Endothelial cell (in vitro differentiated cells): ENCODE data around the gene THAP8. TPM values are rescaled to one million over a fixed set of nuclear protein-coding genes. Genes with fewer than 3 reads are reported as not detected.

Experiments used
- DNase-seq: peaks from one replicate; pipeline ENCODE4 v3.0.0; 2021; ENCODE audit warnings: low spot score
- H3K27ac Mint-ChIP-seq: one replicate; pipeline ENCODE4 v1.8.0; 2021; ENCODE audit warnings: mixed read lengths, inconsistent platforms; ENCODE audit not compliant: unreplicated experiment
- H3K27me3 Mint-ChIP-seq: one replicate; pipeline ENCODE4 v1.8.0; 2021; ENCODE audit warnings: mild to moderate bottlenecking, moderate library complexity, mixed read lengths, inconsistent platforms; ENCODE audit not compliant: unreplicated experiment
- H3K36me3 Mint-ChIP-seq: one replicate; pipeline ENCODE4 v1.8.0; 2021; ENCODE audit warnings: mild to moderate bottlenecking, low read depth, mixed read lengths, inconsistent platforms; ENCODE audit not compliant: unreplicated experiment
- H3K4me1 Mint-ChIP-seq: one replicate; pipeline ENCODE4 v1.8.0; 2021; ENCODE audit warnings: mild to moderate bottlenecking, mixed read lengths, inconsistent platforms; ENCODE audit not compliant: unreplicated experiment
- H3K4me3 Mint-ChIP-seq: one replicate; pipeline ENCODE4 v1.8.0; 2021; ENCODE audit warnings: mild to moderate bottlenecking, mixed read lengths, inconsistent platforms; ENCODE audit not compliant: unreplicated experiment
- H3K9me3 Mint-ChIP-seq: one replicate; pipeline ENCODE4 v1.8.0; 2021; ENCODE audit warnings: mixed read lengths, inconsistent platforms; ENCODE audit not compliant: unreplicated experiment
- CTCF ChIP-seq: fragments of 200-600 bp; sonication (generic); IDR thresholded peaks from one replicate; pipeline ENCODE4 v1.5.0; 2021; ENCODE audit warnings: antibody characterized with exemption; ENCODE audit not compliant: unreplicated experiment
- total RNA-seq: library from RNA; stranded (reverse); fragmentation: NEBNext Ultra II Directional; extraction: Animal tissue kit (Norgen Biotek cat#: 25700); gene quantifications from one replicate; pipeline ENCODE4 v1.2.1, GENCODE V29; 2021; ENCODE audit not compliant: unreplicated experiment

The THAP8 gene
- total RNA-seq, 1 donor from 2014 or later: 6.7 TPM

- Mint-ChIP-seq H3K4me1 (peaks cover 17% of the 10 kb centered on the region), H3K9me3 (no peaks in the 10 kb centered on the region), H3K27me3 (peaks cover 13% of the 10 kb centered on the region), H3K27ac (no peak overlapping the region), H3K36me3 (peaks cover 31% of the 10 kb centered on the region), H3K4me3 (no peak overlapping the region)
- DNase-seq: no peak
- TF ChIP-seq CTCF: no peak
Observed at GRCh38 chr19:36019061-36019670, 34.9 kb downstream of the THAP8 start.

GRCh38 chr19:36014012-36014924 lies 39.8 kb downstream of the THAP8 start, which contains the start of gene ALKBH6:
Gene ALKBH6, minus strand, starts transcription at chr19:36014213. Its CDS starts 816 bp downstream, at chr19:36013397.
- H3K9me3 Mint-ChIP-seq: no peaks in the 10 kb centered on the region

GRCh38 chr19:36013280-36014011 lies 40.6 kb downstream of the THAP8 start:
- TF ChIP-seq CTCF: no peak
- Mint-ChIP-seq H3K4me3 (peak overlapping the region; percentile 100), H3K36me3 (peaks cover 30% of the 10 kb centered on the region), H3K9me3 (no peaks in the 10 kb centered on the region), H3K27ac (peak overlapping the region; percentile 97), H3K27me3 (peaks cover 19% of the 10 kb centered on the region), H3K4me1 (peaks cover 38% of the 10 kb centered on the region)
- no peak for DNase-seq

More at GRCh38 chr19:36014012-36014924, 39.8 kb downstream of the THAP8 start, which contains the start of gene ALKBH6:
- peak within 1 kb of the TSS; percentile 97 for H3K27ac Mint-ChIP-seq
- peaks cover 19% of the 10 kb centered on the region for H3K27me3 Mint-ChIP-seq
- TF ChIP-seq CTCF: no peak
- peak within 1 kb of the TSS; percentile 100 for H3K4me3 Mint-ChIP-seq
- peaks cover 33% of the 10 kb centered on the region for H3K4me1 Mint-ChIP-seq
- peak; percentile 98 for DNase-seq
- H3K36me3 Mint-ChIP-seq: peaks cover 30% of the 10 kb centered on the region

- H3K27ac Mint-ChIP-seq: no peak overlapping the region
- H3K36me3 Mint-ChIP-seq: peaks cover 12% of the 10 kb centered on the region
- no peaks in the 10 kb centered on the region for H3K9me3 Mint-ChIP-seq
- TF ChIP-seq CTCF: no peak
- no peak for DNase-seq
- H3K4me3 Mint-ChIP-seq: peak overlapping the region; percentile 83
- peaks cover 13% of the 10 kb centered on the region for H3K27me3 Mint-ChIP-seq
- H3K4me1 Mint-ChIP-seq: peaks cover 36% of the 10 kb centered on the region
Observed at GRCh38 chr19:36010402-36010801, 43.7 kb downstream of the THAP8 start.
